Ascending aorta (tissue), 2 donors: ENCODE data around the gene FHOD1. TPM values are rescaled to one million over a fixed set of nuclear protein-coding genes. Genes with fewer than 3 reads are reported as not detected.

Experiments
- DNase-seq, 2 donors: peaks; one replicate each; pipeline ENCODE4 v3.0.0-alpha.2; 2019; ENCODE audit warnings: low spot score in 2 of 2
- H3K27ac ChIP-seq, 2 donors: fragments of 200-600 bp; sonication (generic); one replicate each; pipeline ENCODE4 v1.5.1; 2016 to 2017; ENCODE audit warnings: mild to moderate bottlenecking in 1 of 2
- H3K27me3 ChIP-seq: fragments of 200-600 bp; sonication (generic); one replicate; pipeline ENCODE4 v1.5.1; 2017
- H3K36me3 ChIP-seq, 2 donors: fragments of 200-600 bp; sonication (generic); one replicate each; pipeline ENCODE4 v1.5.1; 2016
- H3K4me1 ChIP-seq, 2 donors: fragments of 200-600 bp; sonication (generic); one replicate each; pipeline ENCODE4 v1.5.1; 2016 to 2017; ENCODE audit warnings: mild to moderate bottlenecking in 1 of 2
- H3K4me3 ChIP-seq, 2 donors: fragments of 200-600 bp; sonication (generic); one replicate each; pipeline ENCODE4 v1.5.1; 2016 to 2017; ENCODE audit warnings: mild to moderate bottlenecking in 1 of 2
- H3K9me3 ChIP-seq, 2 donors: fragments of 200-600 bp; sonication (generic); one replicate each; pipeline ENCODE4 v1.5.1; 2016
- CTCF ChIP-seq, 3 experiments: fragments of 200-600 bp in 2 of 3; fragments of 450-650 bp in 1 of 3; sonication (generic) in 2 of 3; IDR thresholded peaks; one replicate each; pipeline ENCODE4 v1.5.1; 2016 to 2019; ENCODE audit warnings: antibody characterized with exemption in 3 of 3, mild to moderate bottlenecking in 1 of 3, moderate library complexity in 1 of 3
- intact Hi-C: fragments of 100-400 bp; cut with DNase I; formaldehyde crosslinking; loops from one replicate; pipeline ENCODE4 v1.15.1; 2023
- total RNA-seq: library from RNA; depleted of rRNA; stranded (reverse); fragments of >200 nt; gene quantifications from one replicate; pipeline ENCODE4 v1.1.0, GENCODE V29; 2016

FHOD1 gene
- total RNA-seq, 1 donor from 2014 or later, result 20.2 TPM

- Histone ChIP-seq H3K27ac (no peak overlapping the region), H3K9me3 (no peaks in the 10 kb centered on the region), H3K36me3 (peaks cover 40 to 46% of the 10 kb centered on the region in 2 donors), H3K4me1 (peaks cover 14 to 16% of the 10 kb centered on the region in 2 donors), H3K4me3 (no peak overlapping the region), H3K27me3 (no peaks in the 10 kb centered on the region)
- TF ChIP-seq CTCF (IDR thresholded peaks at IDR 0.05), result no peak
- DNase-seq, result no peak
- intact Hi-C loops, result no loop called here
Measured at GRCh38 chr16:67195676-67196075, 51.6 kb downstream of the FHOD1 start.

- no peaks in the 10 kb centered on the region for H3K9me3 ChIP-seq
- intact Hi-C loops, result no loop called here
- no peak for DNase-seq
- no peaks in the 10 kb centered on the region for H3K27me3 ChIP-seq
- TF ChIP-seq CTCF (IDR thresholded peaks at IDR 0.05), result no peak
- H3K4me3 ChIP-seq, result no peak overlapping the region
- H3K36me3 ChIP-seq, result peaks cover 40 to 44% of the 10 kb centered on the region in 2 donors
- peaks cover 14 to 16% of the 10 kb centered on the region in 2 donors for H3K4me1 ChIP-seq
- H3K27ac ChIP-seq, result no peak overlapping the region
Measured at GRCh38 chr16:67194260-67194659, 53.0 kb downstream of the FHOD1 start.

- no peak for DNase-seq
- Histone ChIP-seq H3K4me3 (peak overlapping the region; percentile 93 to 99), H3K4me1 (peaks cover 13 to 14% of the 10 kb centered on the region in 2 donors), H3K27ac (no peak overlapping the region), H3K9me3 (no peaks in the 10 kb centered on the region), H3K36me3 (peaks cover 40 to 44% of the 10 kb centered on the region in 2 donors), H3K27me3 (no peaks in the 10 kb centered on the region)
- intact Hi-C loops, result loop anchor here (2.0 kb wide), 1 partner anchor 33 kb away; the partner anchor contains the start of gene TMEM208
- no peak for TF ChIP-seq CTCF (IDR thresholded peaks at IDR 0.05)
Measured at GRCh38 chr16:67193536-67193935, 53.7 kb downstream of the FHOD1 start.

- Histone ChIP-seq H3K4me3 (peak overlapping the region; percentile 93 to 99), H3K27ac (peak overlapping the region; percentile 79 to 87)
- intact Hi-C loops, result loop anchor here (2.0 kb wide), 1 partner anchor 34 kb away; the partner anchor contains the start of gene TMEM208
Measured at GRCh38 chr16:67192781-67193361, 54.4 kb downstream of the FHOD1 start.

GRCh38 chr16:67191995-67192681 is 55.1 kb downstream of the FHOD1 start, which contains the start of gene E2F4:
E2F4 (plus strand) TSS chr16:67192155; CDS start chr16:67192228, 73 bp downstream.
- peak; percentile 49 to 94 for DNase-seq
- peak in 1 of 3 experiments; percentile 11 for TF ChIP-seq CTCF (IDR thresholded peaks at IDR 0.05)
- Histone ChIP-seq H3K9me3 (no peaks in the 10 kb centered on the region), H3K4me1 (peaks cover 13 to 14% of the 10 kb centered on the region in 2 donors), H3K27me3 (no peaks in the 10 kb centered on the region), H3K36me3 (peaks cover 28 to 31% of the 10 kb centered on the region in 2 donors), H3K27ac (peak within 1 kb of the TSS; percentile 79 to 87), H3K4me3 (peak within 1 kb of the TSS; percentile 93 to 99)
- intact Hi-C loops, result loop anchor here (2.0 kb wide), 1 partner anchor 35 kb away; the partner anchor contains the start of gene TMEM208

More at GRCh38 chr16:67192781-67193361, 54.4 kb downstream of the FHOD1 start:
- no peak for DNase-seq
- no peak for TF ChIP-seq CTCF (IDR thresholded peaks at IDR 0.05)
- Histone ChIP-seq H3K27me3 (no peaks in the 10 kb centered on the region), H3K36me3 (peaks cover 35 to 38% of the 10 kb centered on the region in 2 donors), H3K4me1 (peaks cover 13 to 14% of the 10 kb centered on the region in 2 donors), H3K9me3 (no peaks in the 10 kb centered on the region)
